ENCODE measurements around the gene SIVA1.

- TF ChIP-seq CTCF (IDR thresholded peaks at IDR 0.05; ENCODE audit: insufficient read depth, low read length, poor library complexity, severe bottlenecking) (no peak), EZH2phosphoT487 (conservative IDR thresholded peaks at IDR 0.05; ENCODE audit: low read length) (no peak)
These were observed 18.4 kb downstream of the SIVA1 start for GRCh38 chr14:104771374-104771773.

Measured in SU-DHL-6 (cell line).